ENCODE results near the gene HACD2.
A peak's percentile ranks its signal among the peaks of the same experiment; 100 is the strongest.
"Not testable (repeated sequence)": the region's sequence is repeated elsewhere in the genome, so short reads cannot be mapped to it uniquely, and the experiment has no call there.

HACD2 gene

DNA sequence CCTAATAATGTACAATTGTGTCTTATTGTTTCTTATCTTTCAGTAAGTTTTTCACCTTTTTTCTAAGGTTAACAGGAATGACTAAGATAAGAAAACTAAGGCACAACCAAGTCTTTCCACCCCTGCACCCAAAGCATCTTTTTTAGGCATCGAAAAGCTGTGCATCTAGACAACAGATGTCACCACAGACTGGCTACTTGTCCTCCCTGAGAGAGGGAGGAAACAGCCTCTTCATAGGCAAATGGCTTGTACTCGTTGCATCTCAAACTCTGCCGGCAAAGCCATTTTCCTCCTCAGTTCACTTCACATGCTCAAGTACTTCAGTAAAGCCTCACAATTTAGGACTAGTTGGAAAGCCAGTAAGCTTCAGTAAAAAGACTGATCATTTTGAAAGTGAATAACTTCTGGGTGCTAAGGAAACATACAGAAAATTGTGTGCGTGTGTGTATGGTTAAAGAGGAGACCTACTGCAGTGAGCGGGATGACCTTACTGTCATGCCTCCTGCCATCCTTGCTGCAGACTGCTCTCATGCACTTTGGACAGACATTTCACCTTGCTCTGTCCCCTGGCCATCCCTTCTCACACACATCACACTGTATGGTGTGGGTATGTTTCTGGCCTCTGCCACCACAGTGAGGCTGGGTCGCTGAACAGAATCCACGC is 36.5 kb upstream of the HACD2 start:
- TF ChIP-seq, protein P1, sequence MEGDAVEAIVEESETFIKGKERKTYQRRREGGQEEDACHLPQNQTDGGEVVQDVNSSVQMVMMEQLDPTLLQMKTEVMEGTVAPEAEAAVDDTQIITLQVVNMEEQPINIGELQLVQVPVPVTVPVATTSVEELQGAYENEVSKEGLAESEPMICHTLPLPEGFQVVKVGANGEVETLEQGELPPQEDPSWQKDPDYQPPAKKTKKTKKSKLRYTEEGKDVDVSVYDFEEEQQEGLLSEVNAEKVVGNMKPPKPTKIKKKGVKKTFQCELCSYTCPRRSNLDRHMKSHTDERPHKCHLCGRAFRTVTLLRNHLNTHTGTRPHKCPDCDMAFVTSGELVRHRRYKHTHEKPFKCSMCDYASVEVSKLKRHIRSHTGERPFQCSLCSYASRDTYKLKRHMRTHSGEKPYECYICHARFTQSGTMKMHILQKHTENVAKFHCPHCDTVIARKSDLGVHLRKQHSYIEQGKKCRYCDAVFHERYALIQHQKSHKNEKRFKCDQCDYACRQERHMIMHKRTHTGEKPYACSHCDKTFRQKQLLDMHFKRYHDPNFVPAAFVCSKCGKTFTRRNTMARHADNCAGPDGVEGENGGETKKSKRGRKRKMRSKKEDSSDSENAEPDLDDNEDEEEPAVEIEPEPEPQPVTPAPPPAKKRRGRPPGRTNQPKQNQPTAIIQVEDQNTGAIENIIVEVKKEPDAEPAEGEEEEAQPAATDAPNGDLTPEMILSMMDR (conservative IDR thresholded peaks at IDR 0.05; ENCODE audit: low read depth, low read length) = no peak
- no peak for DNase-seq (ENCODE audit: low read depth)
- H3K4me3 ChIP-seq (ENCODE audit: low read depth, low read length) = no peak overlapping the region

DNA sequence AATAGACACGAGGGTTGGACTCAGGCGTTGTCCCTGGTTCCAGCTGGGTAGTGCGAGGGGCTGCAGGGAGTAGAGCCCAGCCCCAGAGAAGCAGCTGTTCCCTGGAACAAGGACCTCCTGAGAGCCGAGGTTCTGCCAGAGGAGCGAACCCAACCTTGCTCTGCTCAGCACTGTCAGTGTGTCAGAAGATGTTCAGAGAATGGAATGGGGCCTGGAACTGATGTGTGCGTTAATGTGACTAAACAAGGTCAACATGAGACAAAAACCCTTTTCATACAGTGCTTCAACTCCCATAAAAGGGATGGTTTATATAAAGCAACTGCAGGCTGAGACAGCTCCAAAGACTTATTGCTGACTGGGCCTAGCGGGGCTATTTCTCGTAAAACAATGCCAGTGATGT is 35.5 kb upstream of the HACD2 start:
- H3K4me3 ChIP-seq (ENCODE audit: low read depth, low read length) = no peak overlapping the region

DNA sequence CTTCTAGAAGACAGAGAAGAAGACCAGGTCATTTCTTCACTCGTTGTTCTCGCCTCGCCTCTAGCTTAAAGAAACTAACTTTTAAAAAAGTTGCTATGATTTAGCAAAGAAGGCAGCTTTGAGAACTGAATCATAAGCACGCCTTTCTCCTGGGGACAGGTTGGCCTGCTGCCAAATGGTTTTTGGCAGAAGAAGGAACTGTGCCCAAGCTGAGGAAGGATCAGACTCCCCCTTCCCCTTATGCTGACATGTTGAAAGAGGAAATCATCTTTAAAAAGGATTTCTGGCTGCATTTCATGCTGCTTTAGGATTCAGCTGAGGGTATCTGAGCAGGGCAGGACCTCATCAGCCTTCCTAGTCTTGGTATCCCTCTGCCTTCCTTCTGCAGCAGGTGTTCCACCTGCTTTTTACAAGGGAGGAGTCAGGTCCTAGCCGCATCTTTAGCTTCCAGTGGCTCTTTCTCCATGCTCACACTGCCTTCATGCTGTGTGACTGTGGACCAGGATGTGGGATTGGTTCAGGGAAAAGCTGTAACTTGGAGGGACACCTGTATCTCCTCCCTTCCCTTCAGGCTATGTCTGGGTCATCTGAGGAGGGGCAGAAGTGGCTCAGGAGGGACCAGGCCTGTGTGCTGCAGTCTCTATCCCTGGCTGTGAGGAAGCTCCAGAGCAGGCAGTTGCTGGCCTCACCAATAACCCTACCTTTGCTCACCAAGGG is 34.1 kb upstream of the HACD2 start:
- H3K4me3 ChIP-seq (ENCODE audit: low read depth, low read length) = no peak overlapping the region
- peak; percentile 84 for DNase-seq (ENCODE audit: low read depth)
- TF ChIP-seq, protein P1 (conservative IDR thresholded peaks at IDR 0.05; ENCODE audit: low read depth, low read length) = no peak

More for the DNA sequence above, 35.5 kb upstream of the HACD2 start:
- TF ChIP-seq, protein P1 (conservative IDR thresholded peaks at IDR 0.05; ENCODE audit: low read depth, low read length) = no peak
- DNase-seq (ENCODE audit: low read depth) = no peak

DNA sequence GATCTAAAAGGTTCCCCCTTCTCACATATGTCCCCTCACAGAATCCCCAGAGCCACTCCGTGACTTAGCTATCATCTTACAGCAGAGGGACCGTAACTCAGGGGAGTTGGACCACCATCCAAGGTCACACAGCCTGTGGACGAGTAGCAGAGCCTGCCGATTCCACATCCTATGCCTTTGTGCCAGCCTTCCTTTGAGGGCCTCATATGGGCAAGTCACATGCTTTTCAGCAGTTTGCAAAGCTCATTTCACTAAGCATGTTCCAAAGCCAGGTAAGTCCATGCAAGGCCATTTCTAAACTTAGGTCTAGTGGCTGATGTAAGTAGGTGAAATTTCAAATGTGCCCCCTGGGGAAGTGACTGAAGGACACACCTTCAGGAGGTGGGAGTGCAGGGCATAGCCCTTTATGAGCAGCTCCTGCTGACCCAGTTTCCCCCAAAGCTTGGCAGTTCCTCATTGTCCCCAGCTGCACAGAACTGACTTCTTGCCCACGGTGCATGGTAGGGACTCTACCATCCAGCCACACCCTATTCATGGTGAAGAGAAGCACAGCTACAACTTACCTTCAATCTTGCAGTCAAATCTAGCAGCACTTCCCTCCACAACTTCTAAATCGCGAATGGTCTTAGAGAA is 33.3 kb upstream of the HACD2 start:
- no peak for DNase-seq (ENCODE audit: low read depth)
- no peak overlapping the region for H3K4me3 ChIP-seq (ENCODE audit: low read depth, low read length)
- TF ChIP-seq, protein P1 (conservative IDR thresholded peaks at IDR 0.05; ENCODE audit: low read depth, low read length) = no peak

DNA sequence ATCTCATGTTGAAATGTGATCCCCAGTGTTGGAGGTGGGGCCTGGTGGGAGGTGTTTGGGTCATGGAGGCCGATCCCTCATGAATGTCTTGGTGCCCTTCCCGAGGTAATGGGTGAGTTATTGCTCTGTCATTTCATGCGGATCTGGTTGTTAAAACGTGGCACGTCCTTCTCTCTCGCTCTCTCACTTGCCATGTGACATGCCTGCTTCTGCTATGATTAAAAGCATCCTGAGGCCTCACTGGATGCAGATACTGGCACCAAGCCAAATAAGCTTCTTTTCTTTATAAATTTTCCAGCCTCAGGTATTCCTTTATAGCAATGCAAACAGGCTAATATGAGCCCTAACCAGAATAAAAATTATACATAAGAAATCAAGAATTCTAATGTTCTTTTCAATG is 31.7 kb upstream of the HACD2 start:
- no peak for DNase-seq (ENCODE audit: low read depth)
- TF ChIP-seq, protein P1 (conservative IDR thresholded peaks at IDR 0.05; ENCODE audit: low read depth, low read length) = no peak
- no peak overlapping the region for H3K4me3 ChIP-seq (ENCODE audit: low read depth, low read length)

DNA sequence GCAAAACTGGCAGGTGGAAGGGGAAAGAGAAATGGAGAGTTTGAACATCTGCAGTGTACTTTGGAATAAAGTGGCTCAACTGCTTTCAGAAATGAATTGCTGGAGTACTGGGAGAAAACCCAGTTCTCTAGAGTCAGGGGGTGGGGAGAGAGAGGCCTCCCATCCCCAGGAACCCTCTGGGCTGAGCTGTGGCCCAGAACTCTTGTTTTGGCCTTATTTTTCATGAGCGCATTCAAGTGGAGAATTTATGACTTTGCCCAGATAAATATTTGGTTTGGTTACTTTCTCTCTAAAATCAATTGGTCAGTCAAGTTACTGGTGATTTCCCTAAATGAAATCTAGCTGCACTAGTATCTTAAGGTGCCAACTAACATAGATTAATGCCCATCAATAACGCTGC is 28.7 kb upstream of the HACD2 start:
- TF ChIP-seq, protein P1 (conservative IDR thresholded peaks at IDR 0.05; ENCODE audit: low read depth, low read length) = no peak
- no peak overlapping the region for H3K4me3 ChIP-seq (ENCODE audit: low read depth, low read length)
- no peak for DNase-seq (ENCODE audit: low read depth)

DNA sequence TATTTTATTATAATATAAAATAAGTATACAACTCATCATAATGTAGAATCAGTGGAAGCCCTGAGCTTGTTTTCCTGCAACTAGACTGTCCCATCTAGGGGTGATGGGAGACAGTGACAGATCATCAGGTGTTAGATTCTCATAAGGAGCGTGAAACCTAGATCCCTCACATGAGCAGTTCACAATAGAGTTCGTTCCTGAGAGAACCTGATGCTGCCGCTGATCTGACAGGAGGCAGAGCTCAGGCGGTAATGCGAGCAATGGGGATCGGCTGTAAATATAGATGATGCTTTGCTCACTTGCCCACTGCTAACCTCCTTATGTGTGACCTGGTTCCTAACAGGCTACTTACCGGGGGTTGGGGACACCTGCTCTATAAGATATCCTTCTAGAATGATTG is 26.8 kb upstream of the HACD2 start:
- DNase-seq (ENCODE audit: low read depth); H3K4me3 ChIP-seq (ENCODE audit: low read depth, low read length): not testable (repeated sequence)

All from choroid plexus epithelial cell (primary cell).